ENCODE measurements around the gene RILPL1.
"Not testable (repeated sequence)": the region's sequence is repeated elsewhere in the genome, so short reads cannot be mapped to it uniquely, and the experiment has no call there.

The RILPL1 gene

DNA sequence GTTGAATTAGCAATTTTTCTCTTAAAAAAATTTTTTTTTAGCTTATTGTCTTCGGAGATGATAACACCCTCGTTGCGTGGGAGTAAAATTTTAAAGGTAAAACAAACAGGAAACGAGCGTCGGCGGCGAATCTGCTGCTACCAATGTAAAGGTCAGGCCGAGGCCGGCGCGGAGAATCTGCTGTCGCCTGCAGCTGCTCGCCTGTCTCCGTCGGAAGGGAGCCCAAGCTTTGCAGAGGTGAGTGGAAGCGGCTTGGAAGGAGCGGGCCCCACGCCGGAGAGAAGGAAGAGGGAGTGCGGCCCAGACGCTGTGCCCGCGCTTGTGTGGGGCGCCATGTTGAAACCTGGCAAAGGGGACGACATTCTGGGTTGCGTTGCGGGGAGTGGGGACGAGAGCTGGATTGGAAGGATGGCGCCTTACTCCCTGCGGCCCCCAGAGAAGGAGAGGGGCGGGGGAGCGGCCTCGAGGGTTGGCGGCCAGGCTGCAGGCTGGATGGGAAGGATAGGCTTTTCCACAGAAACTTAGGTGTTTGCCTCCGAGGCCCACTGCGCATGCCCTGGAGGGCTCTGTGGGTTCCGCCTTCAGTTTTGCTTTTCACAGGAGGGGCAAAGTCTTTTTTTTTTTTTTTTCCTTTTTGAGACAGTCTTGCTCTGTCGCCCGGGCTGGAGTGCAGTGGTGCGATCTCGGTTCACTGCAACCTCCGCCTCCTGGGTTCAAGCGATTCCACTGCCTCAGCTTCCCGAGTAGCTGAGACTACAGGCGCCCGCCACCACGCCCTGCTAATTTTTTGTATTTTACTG lies 75.3 kb downstream of the RILPL1 start, which contains the start of gene SNRNP35:
Gene SNRNP35 (plus strand): TSS at position 160 of the 800 bp plus-strand sequence. CDS start 7,402 bp downstream, outside the sequence.
- Histone ChIP-seq H4K20me1 (ENCODE audit: insufficient read depth) (no peaks in the 10 kb centered on the region), H3K4me2 (peak within 1 kb of the TSS; percentile 42), H3K36me3 (ENCODE audit: insufficient read depth) (no peaks in the 10 kb centered on the region), H2AFZ (ENCODE audit: low read depth) (peak within 1 kb of the TSS; percentile 78), H3K27ac (peak within 1 kb of the TSS; percentile 98), H3K4me1 (ENCODE audit: low read depth, poor library complexity, severe bottlenecking) (no peaks in the 10 kb centered on the region), H3K4me3 (IDR thresholded peaks at IDR 0.05; ENCODE audit: insufficient read depth, low read depth, low read length) (no peak within 1 kb of the TSS), H3K9ac (peak within 1 kb of the TSS; percentile 98), H3K79me2 (ENCODE audit: insufficient read depth, low read depth) (no peaks in the 10 kb centered on the region), H3K27me3 (ENCODE audit: insufficient read depth, low read depth) (no peaks in the 10 kb centered on the region)
- no peak for TF ChIP-seq CTCF (conservative IDR thresholded peaks at IDR 0.05; ENCODE audit: low read depth, low read length)

- no peaks in the 10 kb centered on the region for H3K79me2 ChIP-seq (ENCODE audit: insufficient read depth, low read depth)
- no peak overlapping the region for H3K27ac ChIP-seq
- TF ChIP-seq CTCF (conservative IDR thresholded peaks at IDR 0.05; ENCODE audit: low read depth, low read length) = no peak
- no peak overlapping the region for H2AFZ ChIP-seq (ENCODE audit: low read depth)
- no peaks in the 10 kb centered on the region for H3K4me1 ChIP-seq (ENCODE audit: low read depth, poor library complexity, severe bottlenecking)
- no peaks in the 10 kb centered on the region for H4K20me1 ChIP-seq (ENCODE audit: insufficient read depth)
- H3K9ac ChIP-seq = no peak overlapping the region
- H3K27me3 ChIP-seq (ENCODE audit: insufficient read depth, low read depth) = no peaks in the 10 kb centered on the region
- H3K4me2 ChIP-seq = no peak overlapping the region
- no peaks in the 10 kb centered on the region for H3K36me3 ChIP-seq (ENCODE audit: insufficient read depth)
- no peak overlapping the region for H3K4me3 ChIP-seq (IDR thresholded peaks at IDR 0.05; ENCODE audit: insufficient read depth, low read depth, low read length)
Measured at GRCh38 chr12:123453165-123453564, 80.4 kb downstream of the RILPL1 start.

GRCh38 chr12:123452276-123452550 lies 81.3 kb downstream of the RILPL1 start:
- H2AFZ ChIP-seq (ENCODE audit: low read depth); H3K27ac ChIP-seq; H3K4me2 ChIP-seq; H4K20me1 ChIP-seq (ENCODE audit: insufficient read depth); H3K79me2 ChIP-seq (ENCODE audit: insufficient read depth, low read depth); H3K36me3 ChIP-seq (ENCODE audit: insufficient read depth); H3K27me3 ChIP-seq (ENCODE audit: insufficient read depth, low read depth); H3K9ac ChIP-seq; H3K4me1 ChIP-seq (ENCODE audit: low read depth, poor library complexity, severe bottlenecking); H3K4me3 ChIP-seq (IDR thresholded peaks at IDR 0.05; ENCODE audit: insufficient read depth, low read depth, low read length): not testable (repeated sequence)

DNA sequence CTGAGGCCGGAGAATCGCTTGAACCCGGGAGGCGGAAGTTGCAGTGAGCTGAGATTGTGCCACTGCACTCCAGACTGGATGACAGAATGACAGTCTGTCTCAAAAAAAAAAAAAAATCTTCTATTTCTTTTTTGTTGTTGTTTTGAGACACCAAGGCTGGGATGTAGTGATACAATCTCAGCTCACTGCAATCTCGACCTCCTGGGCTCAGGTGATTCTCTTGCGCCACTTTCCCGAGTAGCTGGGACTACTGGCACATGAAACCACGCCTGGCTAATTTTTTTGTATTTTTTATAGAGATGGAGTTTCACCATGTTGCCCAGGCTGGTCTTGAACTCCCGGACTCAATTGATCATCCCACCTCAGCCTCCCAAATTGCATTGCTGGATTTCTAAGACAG lies 82.9 kb downstream of the RILPL1 start:
- Histone ChIP-seq H3K27me3 (ENCODE audit: insufficient read depth, low read depth) (no peaks in the 10 kb centered on the region), H3K9ac (no peak overlapping the region), H3K4me1 (ENCODE audit: low read depth, poor library complexity, severe bottlenecking) (no peaks in the 10 kb centered on the region), H3K4me2 (no peak overlapping the region), H3K36me3 (ENCODE audit: insufficient read depth) (no peaks in the 10 kb centered on the region), H4K20me1 (ENCODE audit: insufficient read depth) (no peaks in the 10 kb centered on the region), H3K27ac (no peak overlapping the region), H2AFZ (ENCODE audit: low read depth) (no peak overlapping the region), H3K79me2 (ENCODE audit: insufficient read depth, low read depth) (no peaks in the 10 kb centered on the region), H3K4me3 (IDR thresholded peaks at IDR 0.05; ENCODE audit: insufficient read depth, low read depth, low read length) (no peak overlapping the region)
- no peak for TF ChIP-seq CTCF (conservative IDR thresholded peaks at IDR 0.05; ENCODE audit: low read depth, low read length)

DNA sequence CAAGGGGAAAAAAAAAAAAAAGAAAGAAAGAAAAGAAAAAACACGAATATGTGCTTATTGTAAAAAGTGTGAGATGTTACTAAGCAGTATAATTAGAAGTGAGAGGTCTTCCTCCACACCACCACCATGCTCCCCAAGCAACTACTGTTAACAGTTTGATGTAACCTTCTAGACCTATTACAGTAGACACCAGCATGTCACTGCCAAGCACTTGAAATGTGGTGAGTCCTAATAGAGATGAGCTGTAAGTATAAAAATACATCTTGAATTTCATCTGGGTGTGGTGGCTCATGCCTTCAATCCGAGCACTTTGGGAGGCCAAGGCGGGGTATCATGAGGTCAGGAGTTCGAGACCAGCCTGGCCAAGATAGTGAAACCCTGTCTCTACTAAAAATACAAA lies 83.7 kb downstream of the RILPL1 start:
- Histone ChIP-seq H3K27me3 (ENCODE audit: insufficient read depth, low read depth) (no peaks in the 10 kb centered on the region), H3K4me2 (no peak overlapping the region), H2AFZ (ENCODE audit: low read depth) (no peak overlapping the region), H3K36me3 (ENCODE audit: insufficient read depth) (no peaks in the 10 kb centered on the region), H3K27ac (no peak overlapping the region), H3K4me3 (IDR thresholded peaks at IDR 0.05; ENCODE audit: insufficient read depth, low read depth, low read length) (no peak overlapping the region), H4K20me1 (ENCODE audit: insufficient read depth) (no peaks in the 10 kb centered on the region), H3K4me1 (ENCODE audit: low read depth, poor library complexity, severe bottlenecking) (no peaks in the 10 kb centered on the region), H3K79me2 (ENCODE audit: insufficient read depth, low read depth) (no peaks in the 10 kb centered on the region), H3K9ac (no peak overlapping the region)
- TF ChIP-seq CTCF (conservative IDR thresholded peaks at IDR 0.05; ENCODE audit: low read depth, low read length) = no peak
